Activated CD8-positive, alpha-beta T cell treated with anti-CD3 and anti-CD28 coated beads, Interleukin-2, amount 10 ng/mL, durations not matched to agents 7 days and 5 days (primary cell): ENCODE data around the gene FMNL3. TPM values are rescaled to one million over a fixed set of nuclear protein-coding genes. Genes with fewer than 3 reads are reported as not detected.

ENCODE experiments used
- ATAC-seq: fragments of 150-1000 bp; cut with Tn5 transposase; one replicate; pipeline ENCODE4 v1.10.0; 2021; ENCODE audit warnings: moderate library complexity
- CTCF ChIA-PET: fragments of 350-600 bp; sonication (Branson Sonifier 250); formaldehyde crosslinking; loops from one replicate; lab custom pipeline; 2021; ENCODE audit warnings: antibody characterized with exemption; lab: Charles Lee
- POLR2A ChIA-PET: fragments of 350-600 bp; sonication (Branson Sonifier 250); formaldehyde crosslinking; loops from one replicate; lab custom pipeline; 2021; ENCODE audit warnings: antibody characterized with exemption; lab: Charles Lee
- DNase-seq: peaks from one replicate; pipeline ENCODE4 v3.0.0-alpha.2; 2020
- H3K27ac Mint-ChIP-seq: one replicate; pipeline ENCODE4 v1.8.0; 2021; ENCODE audit warnings: mild to moderate bottlenecking, mixed read lengths
- H3K27me3 Mint-ChIP-seq: one replicate; pipeline ENCODE4 v1.8.0; 2021; ENCODE audit warnings: low read depth, mixed read lengths
- H3K36me3 Mint-ChIP-seq: one replicate; pipeline ENCODE4 v1.8.0; 2021; ENCODE audit warnings: low read depth, mixed read lengths
- H3K4me1 Mint-ChIP-seq: one replicate; pipeline ENCODE4 v1.8.0; 2021; ENCODE audit warnings: low read depth, mixed read lengths
- H3K4me3 Mint-ChIP-seq: one replicate; pipeline ENCODE4 v1.8.0; 2021; ENCODE audit warnings: mild to moderate bottlenecking, mixed read lengths
- H3K9me3 Mint-ChIP-seq: one replicate; pipeline ENCODE4 v1.8.0; 2022; ENCODE audit warnings: mixed read lengths; ENCODE audit not compliant: insufficient read depth
- total RNA-seq, 2 experiments: library from RNA; stranded (reverse); gene quantifications; one replicate each; pipeline ENCODE4 v1.2.3, GENCODE V29; 2021

Gene FMNL3
- total RNA-seq, 2 experiments from 2014 or later = 53.5 to 54.5 TPM

DNA sequence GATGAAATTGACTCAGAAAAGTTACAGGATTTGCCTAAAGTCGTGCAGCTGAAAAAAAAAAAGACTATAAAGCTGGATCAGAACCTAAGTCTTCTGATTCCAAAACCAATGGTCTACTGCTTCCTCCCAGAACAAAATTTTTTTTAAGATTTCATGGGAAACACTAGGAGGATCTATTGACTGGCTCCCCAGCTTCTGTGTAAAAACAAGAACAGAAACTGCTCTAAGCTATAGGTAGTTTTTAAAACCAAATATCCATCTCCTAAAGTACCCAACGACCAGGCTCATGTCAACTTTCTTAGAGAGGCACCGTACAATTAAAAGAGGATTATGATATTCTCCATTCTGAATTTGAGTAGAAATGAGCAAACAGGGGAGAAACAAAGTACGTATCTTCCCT is 9.4 kb downstream of the FMNL3 start:
- DNase-seq = no peak
- no peaks in the 10 kb centered on the region for H3K9me3 Mint-ChIP-seq
- ChIA-PET POLR2A (interaction anchor here (1.8 kb wide), 1 partner anchor 27 kb away, joined by 6 read pairs; no protein-coding TSS in a partner anchor), CTCF (interaction anchor here (1.5 to 3.2 kb wide), 6 partner anchors 9 to 61 kb away, joined by 4 to 17 read pairs (median 10); partner anchors contain the start of gene FMNL3)
- ATAC-seq = no peak
- peaks cover 8% of the 10 kb centered on the region for H3K36me3 Mint-ChIP-seq
- H3K27ac Mint-ChIP-seq = no peak overlapping the region
- H3K27me3 Mint-ChIP-seq = no peaks in the 10 kb centered on the region
- H3K4me1 Mint-ChIP-seq = peaks cover 48% of the 10 kb centered on the region
- no peak overlapping the region for H3K4me3 Mint-ChIP-seq

DNA sequence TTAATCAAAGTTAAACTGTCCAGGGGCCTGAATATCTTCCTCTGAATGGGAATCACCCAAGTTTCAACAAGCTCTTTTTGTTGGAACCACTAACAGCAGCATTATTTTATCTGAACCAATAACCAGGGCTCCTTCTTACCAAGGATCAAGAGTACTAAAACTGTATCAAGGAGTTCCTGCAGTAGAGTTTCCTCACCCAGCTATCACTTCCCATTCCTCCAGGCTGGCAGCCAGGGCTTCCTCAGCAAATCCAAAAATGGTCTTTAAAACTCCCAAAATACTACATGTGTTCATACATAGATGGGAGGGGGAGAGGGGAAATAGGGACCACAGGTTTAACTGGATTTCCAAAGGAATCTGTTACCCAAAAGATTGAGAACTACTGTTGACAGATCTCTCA is 10.5 kb downstream of the FMNL3 start:
- H3K9me3 Mint-ChIP-seq = no peaks in the 10 kb centered on the region
- H3K27me3 Mint-ChIP-seq = no peaks in the 10 kb centered on the region
- no peak overlapping the region for H3K4me3 Mint-ChIP-seq
- H3K4me1 Mint-ChIP-seq = peaks cover 39% of the 10 kb centered on the region
- H3K27ac Mint-ChIP-seq = no peak overlapping the region
- no peak for DNase-seq
- peaks cover 8% of the 10 kb centered on the region for H3K36me3 Mint-ChIP-seq
- CTCF ChIA-PET = interaction anchor here (1.2 to 1.7 kb wide), 4 partner anchors 10 to 338 kb away, joined by 3 to 9 read pairs (median 6); partner anchors contain the start of gene FMNL3
- POLR2A ChIA-PET = interaction anchor here (1.4 to 1.8 kb wide), 2 partner anchors 17 to 26 kb away, joined by 4 to 6 read pairs; no protein-coding TSS in a partner anchor
- no peak for ATAC-seq

GRCh38 chr12:49693931-49694444 is 13.2 kb downstream of the FMNL3 start:
- peaks cover 36% of the 10 kb centered on the region for H3K4me1 Mint-ChIP-seq
- ChIA-PET CTCF (interaction anchor here (1.3 to 5.9 kb wide), 4 partner anchors 10 to 53 kb away, joined by 3 to 45 read pairs (median 4); partner anchors contain the start of gene TMBIM6), POLR2A (interaction anchor here (0.7 to 1.4 kb wide), 2 partner anchors 9 to 11 kb away, joined by 3 to 4 read pairs; no protein-coding TSS in a partner anchor)
- H3K27ac Mint-ChIP-seq = no peak overlapping the region
- no peak overlapping the region for H3K4me3 Mint-ChIP-seq
- H3K36me3 Mint-ChIP-seq = peaks cover 6% of the 10 kb centered on the region
- DNase-seq (no peak), ATAC-seq (no peak)
- no peaks in the 10 kb centered on the region for H3K27me3 Mint-ChIP-seq
- no peaks in the 10 kb centered on the region for H3K9me3 Mint-ChIP-seq

DNA sequence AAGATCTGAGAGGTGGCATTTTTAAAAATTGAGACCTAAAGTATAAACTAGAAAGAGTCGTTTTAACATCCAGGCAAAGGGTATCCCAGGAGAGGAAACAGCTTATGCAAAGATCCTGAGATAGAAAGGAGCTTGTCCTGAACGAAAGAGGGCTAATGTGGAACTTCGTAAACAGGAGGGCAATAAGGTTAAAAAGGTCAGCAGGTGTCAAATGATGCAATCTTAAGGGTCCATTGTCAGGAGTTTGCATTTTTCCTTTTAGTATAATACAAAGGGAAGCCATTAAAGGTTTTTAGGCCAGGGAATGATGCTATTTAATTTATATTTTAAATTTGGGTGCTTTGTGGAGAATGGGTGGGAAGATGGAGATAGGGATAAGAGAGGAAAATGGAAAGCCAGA is 14.4 kb downstream of the FMNL3 start:
- H3K4me3 Mint-ChIP-seq = no peak overlapping the region
- POLR2A ChIA-PET = interaction anchor here (0.6 to 1.4 kb wide), 2 partner anchors 10 to 1825 kb away, joined by 4 read pairs; no protein-coding TSS in a partner anchor
- no peak overlapping the region for H3K27ac Mint-ChIP-seq
- no peaks in the 10 kb centered on the region for H3K9me3 Mint-ChIP-seq
- DNase-seq = no peak
- peaks cover 30% of the 10 kb centered on the region for H3K4me1 Mint-ChIP-seq
- no peak for ATAC-seq
- CTCF ChIA-PET = interaction anchor here (0.6 to 6.1 kb wide), 8 partner anchors 10 to 48 kb away, joined by 3 to 46 read pairs (median 4); partner anchors contain the start of genes FMNL3 and TMBIM6
- H3K36me3 Mint-ChIP-seq = peaks cover 6% of the 10 kb centered on the region
- H3K27me3 Mint-ChIP-seq = no peaks in the 10 kb centered on the region

- H3K9me3 Mint-ChIP-seq = no peaks in the 10 kb centered on the region
- DNase-seq (no peak), ATAC-seq (no peak)
- H3K27me3 Mint-ChIP-seq = no peaks in the 10 kb centered on the region
- H3K4me1 Mint-ChIP-seq = peaks cover 30% of the 10 kb centered on the region
- no peak overlapping the region for H3K4me3 Mint-ChIP-seq
- POLR2A ChIA-PET = interaction anchor here (1.2 kb wide), 2 partner anchors 16 to 19 kb away, joined by 3 read pairs; no protein-coding TSS in a partner anchor
- no peak overlapping the region for H3K27ac Mint-ChIP-seq
- CTCF ChIA-PET = interaction anchor here (0.7 to 6.1 kb wide), 9 partner anchors 9 to 66 kb away, joined by 3 to 46 read pairs (median 11); partner anchors contain the start of genes FMNL3 and TMBIM6
- H3K36me3 Mint-ChIP-seq = peaks cover 10% of the 10 kb centered on the region
Observed at GRCh38 chr12:49689785-49690184, 17.4 kb downstream of the FMNL3 start.

GRCh38 chr12:49689237-49689636 is 18.0 kb downstream of the FMNL3 start:
- Mint-ChIP-seq H3K4me3 (no peak overlapping the region), H3K36me3 (peaks cover 10% of the 10 kb centered on the region), H3K4me1 (peaks cover 36% of the 10 kb centered on the region), H3K27me3 (no peaks in the 10 kb centered on the region), H3K27ac (no peak overlapping the region), H3K9me3 (no peaks in the 10 kb centered on the region)
- DNase-seq (no peak), ATAC-seq (no peak)
- ChIA-PET POLR2A (interaction anchor here (0.7 to 1.2 kb wide), 4 partner anchors 14 to 52 kb away, joined by 3 read pairs; partner anchors contain the start of gene TMBIM6), CTCF (interaction anchor here (0.7 to 6.1 kb wide), 11 partner anchors 9 to 178 kb away, joined by 3 to 46 read pairs (median 9); partner anchors contain the start of genes FMNL3 and TMBIM6)

DNA sequence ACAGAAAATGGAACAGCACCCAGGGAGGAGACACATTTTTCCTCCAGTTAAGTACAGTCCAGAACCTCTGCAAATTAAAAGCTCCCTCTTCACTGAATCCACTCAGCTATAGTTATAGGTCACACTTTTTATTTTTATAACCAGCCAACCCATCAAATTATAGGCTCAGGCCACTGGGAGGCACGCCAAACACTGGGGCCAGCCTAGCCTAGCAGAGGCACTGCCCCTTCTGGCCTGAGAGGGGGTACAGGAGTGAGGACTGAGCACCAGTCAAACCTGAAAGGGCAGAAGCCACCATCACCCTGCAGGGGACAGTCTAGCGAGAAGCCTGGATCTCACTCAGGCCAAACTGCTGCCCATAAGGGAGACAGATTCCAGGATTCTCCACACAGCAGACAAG is 19.3 kb downstream of the FMNL3 start:
- POLR2A ChIA-PET = no interaction called here

GRCh38 chr12:49684310-49684854 is 22.8 kb downstream of the FMNL3 start:
- DNase-seq (no peak), ATAC-seq (no peak)
- Mint-ChIP-seq H3K27ac (peak overlapping the region; percentile 3), H3K4me1 (peaks cover 38% of the 10 kb centered on the region), H3K27me3 (no peaks in the 10 kb centered on the region), H3K9me3 (no peaks in the 10 kb centered on the region), H3K36me3 (peaks cover 8% of the 10 kb centered on the region), H3K4me3 (no peak overlapping the region)
- ChIA-PET POLR2A (interaction anchor here (1.6 kb wide), 1 partner anchor 11 kb away, joined by 4 read pairs; no protein-coding TSS in a partner anchor), CTCF (interaction anchor here (0.8 to 2.4 kb wide), 5 partner anchors 18 to 35 kb away, joined by 3 to 8 read pairs (median 5); no protein-coding TSS in a partner anchor)

More for the DNA sequence above, 19.3 kb downstream of the FMNL3 start:
- Mint-ChIP-seq H3K27me3 (no peaks in the 10 kb centered on the region), H3K4me3 (no peak overlapping the region), H3K27ac (no peak overlapping the region), H3K9me3 (no peaks in the 10 kb centered on the region), H3K36me3 (peaks cover 8% of the 10 kb centered on the region), H3K4me1 (peaks cover 44% of the 10 kb centered on the region)
- CTCF ChIA-PET = interaction anchor here (1.2 to 6.1 kb wide), 7 partner anchors 11 to 179 kb away, joined by 3 to 46 read pairs (median 11); partner anchors contain the start of genes FMNL3 and TMBIM6
- no peak for ATAC-seq
- DNase-seq = no peak

- Mint-ChIP-seq H3K4me3 (no peak overlapping the region), H3K36me3 (peaks cover 8% of the 10 kb centered on the region), H3K9me3 (no peaks in the 10 kb centered on the region), H3K27ac (peak overlapping the region; percentile 3), H3K27me3 (no peaks in the 10 kb centered on the region), H3K4me1 (peaks cover 34% of the 10 kb centered on the region)
- ChIA-PET CTCF (interaction anchor here (0.8 to 2.4 kb wide), 11 partner anchors 11 to 127 kb away, joined by 3 to 8 read pairs (median 4); partner anchors contain the start of gene FMNL3), POLR2A (interaction anchor here (0.9 to 1.6 kb wide), 2 partner anchors 10 to 15 kb away, joined by 3 to 4 read pairs; no protein-coding TSS in a partner anchor)
- no peak for DNase-seq
- ATAC-seq = peak; percentile 30
Observed at GRCh38 chr12:49683599-49684309, 23.5 kb downstream of the FMNL3 start.

DNA sequence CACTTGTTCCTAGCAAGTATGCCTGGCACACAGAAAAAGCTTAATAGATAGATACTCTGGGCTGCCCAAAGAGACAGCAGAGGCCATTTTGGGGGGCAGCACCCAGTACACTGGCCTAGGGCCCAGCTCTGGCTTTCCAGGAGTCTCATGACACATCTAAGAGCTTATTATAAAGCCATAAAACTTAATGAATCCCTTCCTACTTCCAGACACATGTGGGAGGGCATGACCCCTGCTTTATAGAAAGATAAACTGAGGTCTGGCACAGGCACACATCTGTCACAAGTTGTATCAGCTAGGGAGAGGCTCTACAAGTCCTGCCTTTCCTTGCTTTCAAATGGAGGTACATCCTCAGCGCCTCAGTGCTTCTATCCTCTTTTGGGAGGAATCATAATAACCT is 27.1 kb downstream of the FMNL3 start:
- CTCF ChIA-PET = interaction anchor here (0.6 to 1.8 kb wide), 12 partner anchors 9 to 61 kb away, joined by 3 to 7 read pairs (median 3); partner anchors contain the start of gene TMBIM6

DNA sequence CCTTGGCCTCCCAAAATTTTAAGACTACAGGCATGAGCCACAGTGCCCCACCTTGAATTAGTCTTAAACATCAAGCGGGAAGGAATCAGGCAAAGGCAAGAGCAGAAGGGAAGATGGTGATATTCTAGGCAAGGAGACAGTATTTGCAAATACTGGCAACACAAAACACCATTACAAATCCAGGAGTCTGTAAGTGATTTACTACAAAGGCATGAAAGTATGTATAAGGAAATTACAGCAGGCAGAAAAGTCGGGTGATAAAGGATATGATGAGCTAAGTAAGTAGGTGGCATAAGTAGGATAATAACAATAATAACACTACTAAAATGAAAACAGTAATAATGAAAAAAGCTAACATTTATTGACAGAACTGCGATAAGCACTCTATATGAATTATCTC is 28.5 kb downstream of the FMNL3 start:
- ChIA-PET POLR2A (interaction anchor here (1.5 kb wide), 1 partner anchor 18 kb away, joined by 4 read pairs; no protein-coding TSS in a partner anchor), CTCF (interaction anchor here (0.7 to 1.8 kb wide), 3 partner anchors 11 to 65 kb away, joined by 3 to 4 read pairs (median 3); no protein-coding TSS in a partner anchor)
- no peak overlapping the region for H3K4me3 Mint-ChIP-seq
- no peak overlapping the region for H3K27ac Mint-ChIP-seq
- DNase-seq = no peak
- peaks cover under 1% of the 10 kb centered on the region for H3K36me3 Mint-ChIP-seq
- no peaks in the 10 kb centered on the region for H3K9me3 Mint-ChIP-seq
- H3K4me1 Mint-ChIP-seq = peaks cover 37% of the 10 kb centered on the region
- no peak for ATAC-seq
- H3K27me3 Mint-ChIP-seq = no peaks in the 10 kb centered on the region

More for the DNA sequence above, 27.1 kb downstream of the FMNL3 start:
- ATAC-seq = no peak
- POLR2A ChIA-PET = interaction anchor here (0.6 to 1.5 kb wide), 2 partner anchors 17 to 113 kb away, joined by 4 to 7 read pairs; no protein-coding TSS in a partner anchor
- peaks cover 36% of the 10 kb centered on the region for H3K4me1 Mint-ChIP-seq
- DNase-seq = no peak
- H3K9me3 Mint-ChIP-seq = no peaks in the 10 kb centered on the region
- no peak overlapping the region for H3K4me3 Mint-ChIP-seq
- H3K36me3 Mint-ChIP-seq = no peaks in the 10 kb centered on the region
- H3K27me3 Mint-ChIP-seq = no peaks in the 10 kb centered on the region
- no peak overlapping the region for H3K27ac Mint-ChIP-seq
